Mesodermal cell (in vitro differentiated cells): ENCODE results near the gene TRIOBP.

Source experiments
- H3K27ac ChIP-seq: 2 replicates; pipeline ENCODE4 v1.7.0; 2013; ENCODE audit warnings: mild to moderate bottlenecking, low read depth, low read length, moderate library complexity; ENCODE audit not compliant: severe bottlenecking
- H3K36me3 ChIP-seq: 2 replicates; pipeline ENCODE4 v1.7.1; 2013; ENCODE audit warnings: mild to moderate bottlenecking, low read length, moderate library complexity; ENCODE audit not compliant: control insufficient read depth, insufficient read depth
- H3K4me1 ChIP-seq: one replicate; pipeline ENCODE4 v1.7.1; 2013; ENCODE audit warnings: mild to moderate bottlenecking, low read length; ENCODE audit not compliant: insufficient read depth, control insufficient read depth, poor library complexity, severe bottlenecking
- H3K4me3 ChIP-seq: 2 replicates; pipeline ENCODE4 v1.7.0; 2013; ENCODE audit warnings: low read length, control low read depth, mild to moderate bottlenecking; ENCODE audit not compliant: insufficient read depth, poor library complexity, severe bottlenecking; ENCODE audit errors: extremely low read depth
- H3K9me3 ChIP-seq: 2 replicates; pipeline ENCODE4 v1.7.1; 2013; ENCODE audit warnings: mild to moderate bottlenecking, low read length, moderate library complexity; ENCODE audit not compliant: control insufficient read depth
- WGBS, 2 experiments: methylation state at CpG; one replicate each; pipeline ENCODE4 v1.1.5; 2013; ENCODE audit warnings: missing lambda C conversion rate in 2 of 2; ENCODE audit not compliant: insufficient coverage in 2 of 2; 5-methylcytosine and 5-hydroxymethylcytosine counted together

The TRIOBP gene

DNA sequence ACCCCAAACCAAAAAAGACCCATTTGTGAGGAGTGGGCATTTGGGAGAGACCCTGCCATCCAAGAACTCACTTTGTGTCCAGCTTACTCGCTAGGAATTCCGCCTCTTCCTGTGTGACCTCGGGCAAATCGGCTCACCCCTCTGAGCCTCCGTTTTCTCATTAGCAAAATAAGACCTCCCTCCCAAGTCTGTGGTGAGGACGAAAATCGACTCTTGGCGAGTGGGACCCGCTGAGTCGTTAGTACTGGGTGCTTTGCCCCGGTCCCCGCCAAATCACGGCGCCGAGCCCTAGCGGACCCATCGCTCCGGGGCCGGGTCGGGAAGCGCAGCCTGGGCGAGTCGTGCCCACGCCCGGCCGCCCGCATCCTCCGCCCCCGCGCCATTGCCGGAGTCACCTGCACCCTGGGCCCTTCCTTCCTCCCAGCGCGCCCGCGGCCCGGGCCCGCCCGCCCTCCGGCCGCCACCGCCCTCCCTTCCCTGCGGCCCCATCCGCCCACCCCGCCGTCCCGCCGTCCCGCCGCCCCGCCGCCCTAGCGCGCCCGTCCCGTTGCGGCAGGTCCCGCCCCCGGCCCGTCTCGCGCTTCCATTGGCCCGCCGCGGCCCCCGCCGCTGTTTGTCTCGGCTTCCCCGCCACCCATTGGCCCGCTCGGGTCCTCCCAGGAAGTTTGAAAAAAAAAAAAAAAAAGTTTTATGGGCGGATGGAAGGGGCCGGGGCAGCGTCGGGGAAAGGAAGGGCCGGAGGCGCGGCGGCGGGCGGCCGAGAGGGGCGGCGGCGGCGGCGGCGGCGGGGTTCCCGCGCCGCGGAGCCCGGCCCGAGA lies 48.9 kb downstream of the TRIOBP start:
- 0 to 1% methylated on average over 44 to 63 of the region's 94 CpGs for WGBS, 2 experiments

DNA sequence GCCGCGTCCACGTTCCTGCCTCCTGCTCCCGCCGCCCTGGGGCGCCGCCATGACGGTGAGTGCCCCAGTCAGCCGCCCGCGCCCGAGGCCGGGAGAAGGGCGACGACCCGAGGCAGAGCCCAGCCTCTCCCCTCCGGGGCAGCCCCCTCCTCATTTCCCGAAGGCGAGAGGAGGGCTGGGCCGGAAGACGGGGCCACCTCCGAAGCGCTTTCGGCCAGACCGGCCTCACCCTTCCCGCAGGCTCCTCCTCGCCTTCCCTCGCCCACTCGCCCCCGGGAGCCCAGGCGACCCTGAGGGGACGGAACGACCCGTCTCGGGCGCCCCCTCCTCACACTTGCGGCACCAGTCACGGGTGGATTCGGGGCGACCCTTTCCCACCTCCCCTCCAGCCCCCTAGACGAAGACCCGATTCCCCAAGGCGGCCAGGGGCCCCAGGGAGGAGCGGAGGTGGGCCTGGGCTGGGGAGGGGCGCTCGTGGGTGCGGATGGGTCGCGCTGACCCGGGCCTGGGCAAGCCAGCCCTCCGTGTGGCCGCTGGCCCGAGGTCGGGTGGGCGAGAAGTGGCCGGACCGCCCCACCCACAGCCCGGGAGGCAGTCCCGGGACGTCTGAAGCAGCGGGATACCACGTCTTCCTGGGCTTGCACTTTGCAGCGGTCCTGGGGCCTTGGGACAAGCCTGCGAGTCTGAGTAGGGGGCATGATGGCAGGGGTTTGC lies 49.7 kb downstream of the TRIOBP start:
- WGBS, 2 experiments = 1% methylated on average over 27 to 40 of the region's 64 CpGs
- H3K4me1 ChIP-seq = peaks cover 71% of the 10 kb centered on the region
- H3K27ac ChIP-seq = peak overlapping the region; percentile 78
- H3K36me3 ChIP-seq = peaks cover 8% of the 10 kb centered on the region
- peak overlapping the region; percentile 95 for H3K4me3 ChIP-seq
- H3K9me3 ChIP-seq = no peaks in the 10 kb centered on the region

More for the DNA sequence above, 48.9 kb downstream of the TRIOBP start:
- Histone ChIP-seq H3K36me3 (peaks cover 5% of the 10 kb centered on the region), H3K4me3 (peak overlapping the region; percentile 95), H3K9me3 (no peaks in the 10 kb centered on the region), H3K4me1 (peaks cover 68% of the 10 kb centered on the region), H3K27ac (peak overlapping the region; percentile 49)

DNA sequence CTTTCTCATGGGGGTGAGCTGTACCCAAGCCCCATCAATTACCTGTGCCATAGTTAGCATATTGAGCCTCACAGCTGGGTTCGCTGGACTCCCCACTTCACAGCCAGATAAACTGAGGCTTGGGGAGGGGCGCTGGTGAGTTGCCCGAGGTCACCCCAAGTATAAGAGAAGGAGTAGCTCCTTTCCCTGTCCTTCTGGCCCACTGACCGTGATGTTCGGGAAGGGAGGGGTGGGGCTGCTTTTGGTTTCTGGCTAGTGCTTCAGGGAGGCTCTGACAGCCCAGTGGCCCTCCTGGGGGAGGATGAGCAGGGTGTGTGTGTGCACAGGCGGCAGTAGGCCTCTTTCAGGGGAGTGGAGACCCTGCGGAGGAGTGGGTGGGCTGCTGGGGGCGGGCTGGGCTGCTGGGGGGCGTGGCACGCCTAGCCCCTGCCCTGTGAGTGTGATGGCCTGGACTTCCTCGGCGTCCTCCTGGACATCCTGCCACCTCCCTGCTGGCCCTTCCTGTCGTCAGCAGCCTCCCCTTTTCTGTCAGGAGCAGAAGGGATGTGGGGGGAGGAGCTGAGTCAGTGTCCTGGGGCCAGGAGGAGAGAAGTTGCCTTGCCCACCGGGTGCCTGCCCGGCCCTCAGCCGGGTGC lies 50.3 kb downstream of the TRIOBP start:
- 12 to 20% methylated on average over 8 to 11 of the region's 16 CpGs for WGBS, 2 experiments
- Histone ChIP-seq H3K36me3 (peaks cover 12% of the 10 kb centered on the region), H3K27ac (peak overlapping the region; percentile 78), H3K4me1 (peaks cover 77% of the 10 kb centered on the region), H3K4me3 (peak overlapping the region; percentile 95), H3K9me3 (no peaks in the 10 kb centered on the region)

GRCh38 chr22:37747715-37748100 lies 50.9 kb downstream of the TRIOBP start:
- Histone ChIP-seq H3K36me3 (peaks cover 12% of the 10 kb centered on the region), H3K27ac (peak overlapping the region; percentile 53), H3K4me3 (peak overlapping the region; percentile 95), H3K9me3 (no peaks in the 10 kb centered on the region), H3K4me1 (peaks cover 79% of the 10 kb centered on the region)
- 65 to 68% methylated on average over 5 to 8 of the region's 8 CpGs for WGBS, 2 experiments

- Histone ChIP-seq H3K36me3 (peaks cover 22% of the 10 kb centered on the region), H3K4me3 (no peak overlapping the region), H3K27ac (peak overlapping the region; percentile 16), H3K9me3 (no peaks in the 10 kb centered on the region), H3K4me1 (peaks cover 75% of the 10 kb centered on the region)
- 80 to 81% methylated on average over 8 of the region's 8 CpGs for WGBS, 2 experiments
Measured at GRCh38 chr22:37748659-37749058, 51.8 kb downstream of the TRIOBP start.

GRCh38 chr22:37749226-37749625 lies 52.4 kb downstream of the TRIOBP start:
- no peak overlapping the region for H3K4me3 ChIP-seq
- 91 to 93% methylated on average over 10 to 12 of the region's 12 CpGs for WGBS, 2 experiments
- H3K27ac ChIP-seq = peak overlapping the region; percentile 56
- H3K9me3 ChIP-seq = no peaks in the 10 kb centered on the region
- H3K36me3 ChIP-seq = peaks cover 28% of the 10 kb centered on the region
- peaks cover 69% of the 10 kb centered on the region for H3K4me1 ChIP-seq

- peaks cover 62% of the 10 kb centered on the region for H3K4me1 ChIP-seq
Measured at GRCh38 chr22:37749831-37750595, 53.2 kb downstream of the TRIOBP start.

GRCh38 chr22:37750596-37751162 lies 53.8 kb downstream of the TRIOBP start:
- Histone ChIP-seq H3K4me3 (no peak overlapping the region), H3K9me3 (no peaks in the 10 kb centered on the region), H3K36me3 (peaks cover 42% of the 10 kb centered on the region), H3K27ac (no peak overlapping the region), H3K4me1 (peaks cover 58% of the 10 kb centered on the region)
- 93% methylated on average over 14 of the region's 14 CpGs for WGBS, 2 experiments

More at GRCh38 chr22:37749831-37750595, 53.2 kb downstream of the TRIOBP start:
- H3K36me3 ChIP-seq = peaks cover 35% of the 10 kb centered on the region
- H3K4me3 ChIP-seq = no peak overlapping the region
- H3K9me3 ChIP-seq = no peaks in the 10 kb centered on the region
- peak overlapping the region; percentile 56 for H3K27ac ChIP-seq
- 82% methylated on average over 12 of the region's 16 CpGs for WGBS, 2 experiments

- 70 to 85% methylated on average over 6 to 11 of the region's 11 CpGs for WGBS, 2 experiments
- H3K9me3 ChIP-seq = no peaks in the 10 kb centered on the region
- peaks cover 52% of the 10 kb centered on the region for H3K36me3 ChIP-seq
- H3K27ac ChIP-seq = peak overlapping the region; percentile 84
- H3K4me3 ChIP-seq = no peak overlapping the region
- peaks cover 58% of the 10 kb centered on the region for H3K4me1 ChIP-seq
Measured at GRCh38 chr22:37751449-37752188, 54.8 kb downstream of the TRIOBP start.
